CD1c-positive myeloid dendritic cell (primary cell): ENCODE data around the gene FMNL3.

Experiments
- DNase-seq: peaks from one replicate; pipeline ENCODE4 v3.0.0-alpha.2; 2016; ENCODE audit errors: extremely low spot score

Gene FMNL3

DNA sequence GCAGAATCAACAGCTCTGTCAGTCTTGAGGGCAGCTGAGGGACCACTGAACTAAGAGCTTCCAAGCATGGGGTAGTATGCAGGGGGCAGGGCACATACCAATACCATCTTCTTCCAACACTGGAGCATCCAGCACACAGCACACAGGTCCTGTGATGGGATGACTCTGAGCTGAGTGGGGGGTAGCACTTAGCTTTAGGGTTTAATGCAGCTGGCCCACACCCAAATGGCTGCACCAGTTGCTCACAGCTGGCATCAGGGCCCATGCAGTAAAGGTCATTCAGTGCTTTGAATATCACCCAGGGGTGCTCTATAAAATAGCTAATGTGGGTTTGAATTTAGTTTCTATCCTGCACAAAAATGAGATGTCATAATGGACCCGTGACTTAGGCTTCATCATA lies 103.5 kb downstream of the FMNL3 start:
- no peak for DNase-seq

- no peak for DNase-seq
These were observed 107.2 kb downstream of the FMNL3 start for GRCh38 chr12:49599961-49600360.

GRCh38 chr12:49598527-49598926 lies 108.7 kb downstream of the FMNL3 start:
- DNase-seq: no peak

DNA sequence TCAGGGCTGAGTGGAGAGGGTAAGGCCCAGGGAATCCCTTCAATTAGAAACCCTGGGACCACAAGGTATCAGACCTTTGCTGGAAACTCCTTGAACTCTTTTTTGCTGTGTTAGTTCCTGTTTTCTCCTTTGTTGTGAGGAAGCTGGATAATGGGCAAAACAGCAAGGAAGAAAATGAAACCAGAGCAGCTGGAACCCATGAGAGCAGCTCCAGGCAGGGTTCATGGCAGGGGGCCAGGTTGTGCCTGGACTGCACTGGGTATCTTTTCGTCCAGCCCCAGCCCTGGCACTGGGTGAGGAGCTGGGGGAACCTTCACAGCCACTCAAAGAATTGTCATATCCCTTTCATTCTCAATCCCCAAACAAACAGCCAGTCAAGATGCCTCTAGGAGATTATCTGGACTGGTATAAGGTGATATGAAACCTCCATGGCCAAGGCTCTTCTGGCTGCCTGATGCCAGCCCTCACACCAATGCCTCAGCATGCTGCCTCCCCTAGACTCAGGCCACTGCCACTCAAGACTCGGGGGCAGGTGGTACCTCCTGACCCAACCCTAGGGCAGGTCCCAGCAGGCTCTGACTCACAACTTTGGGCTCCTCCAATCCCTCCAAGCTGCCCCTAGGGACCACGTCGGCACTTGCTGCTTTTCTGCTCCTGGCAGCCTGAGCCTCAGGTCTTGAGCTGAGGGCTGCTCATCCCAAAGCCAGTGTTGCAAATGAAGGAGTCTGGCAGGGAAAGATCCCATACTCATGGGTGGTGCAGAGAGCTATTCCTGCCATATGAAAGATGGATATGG lies 118.3 kb downstream of the FMNL3 start:
- peak; percentile 16 for DNase-seq

GRCh38 chr12:49588281-49588680 lies 118.9 kb downstream of the FMNL3 start:
- no peak for DNase-seq

GRCh38 chr12:49587174-49587908 lies 119.9 kb downstream of the FMNL3 start:
- DNase-seq: no peak
